Natural killer cell (primary cell): ENCODE results near the gene AKAIN1. TPM values are rescaled to one million over a fixed set of nuclear protein-coding genes. Genes with fewer than 3 reads are reported as not detected.

Source experiments
- ATAC-seq, 3 donors: fragments of 150-1000 bp in 2 of 3; fragments of 200-7000 bp in 1 of 3; cut with Tn5 transposase; 1 replicate in 1 of 3; 2 replicates in 2 of 3; pipeline ENCODE4 v1.10.0; 2021; ENCODE audit warnings: mild to moderate bottlenecking in 2 of 3, moderate library complexity in 2 of 3
- DNase-seq, 2 donors: peaks; one replicate each; pipeline versions ENCODE4 v3.0.0 to v3.0.0-alpha.2; 2013 to 2021; ENCODE audit warnings: mixed read lengths in 1 of 2
- H3K27ac ChIP-seq: one replicate; pipeline ENCODE4 v1.5.1; 2013; ENCODE audit warnings: mild to moderate bottlenecking, low read length
- H3K27me3 ChIP-seq: one replicate; pipeline ENCODE4 v1.6.1; 2013; ENCODE audit warnings: low read length; ENCODE audit not compliant: control insufficient read depth, insufficient read depth
- H3K36me3 ChIP-seq: one replicate; pipeline ENCODE4 v1.6.1; 2013; ENCODE audit warnings: low read length; ENCODE audit not compliant: control insufficient read depth, insufficient read depth
- H3K4me1 ChIP-seq: one replicate; pipeline ENCODE4 v1.6.1; 2013; ENCODE audit warnings: low read length; ENCODE audit not compliant: control insufficient read depth, insufficient read depth
- H3K4me3 ChIP-seq: one replicate; pipeline ENCODE4 v1.5.1; 2013; ENCODE audit warnings: low read length
- H3K9me3 ChIP-seq: one replicate; pipeline ENCODE4 v1.6.1; 2013; ENCODE audit warnings: low read length; ENCODE audit not compliant: control insufficient read depth, insufficient read depth
- H3K27ac Mint-ChIP-seq, 2 donors: one replicate each; pipeline ENCODE4 v1.8.0; 2022; ENCODE audit warnings: mild to moderate bottlenecking in 2 of 2, mixed read lengths in 2 of 2, moderate library complexity in 1 of 2
- H3K27me3 Mint-ChIP-seq, 2 donors: one replicate each; pipeline ENCODE4 v1.8.0; 2022; ENCODE audit warnings: low read depth in 2 of 2, mixed read lengths in 2 of 2
- H3K36me3 Mint-ChIP-seq: one replicate; pipeline ENCODE4 v1.8.0; 2022; ENCODE audit warnings: mixed read lengths
- H3K4me1 Mint-ChIP-seq, 2 donors: one replicate each; pipeline ENCODE4 v1.8.0; 2022; ENCODE audit warnings: mixed read lengths in 2 of 2
- H3K4me3 Mint-ChIP-seq: one replicate; pipeline ENCODE4 v1.8.0; 2022; ENCODE audit warnings: mild to moderate bottlenecking, moderate library complexity, mixed read lengths
- H3K9me3 Mint-ChIP-seq, 2 donors: one replicate each; pipeline ENCODE4 v1.8.0; 2022; ENCODE audit warnings: mixed read lengths in 2 of 2
- CTCF ChIP-seq: fragments of 200-600 bp; IDR thresholded peaks from one replicate; pipeline ENCODE4 v1.8.0; 2022; ENCODE audit warnings: antibody characterized with exemption
- WGBS: methylation state at CpG from one replicate; pipeline ENCODE4 v1.1.7; 2013; ENCODE audit warnings: missing lambda C conversion rate; ENCODE audit not compliant: insufficient coverage; 5-methylcytosine and 5-hydroxymethylcytosine counted together
- intact Hi-C: fragments of 100-400 bp; cut with micrococcal nuclease; formaldehyde crosslinking; loops from one replicate; pipeline ENCODE4 v1.14.2; 2022
- total RNA-seq, 4 donors: library from RNA; stranded (reverse); fragments of 120-200 nt in 1 of 4; gene quantifications; one replicate each; pipeline versions ENCODE4 v1.2.3 to v1.2.4, GENCODE V29; 2013 to 2022

AKAIN1 gene
- total RNA-seq, 3 donors from 2014 or later (not counting 1 experiment from before 2014, with no cell fraction given) = not detected

GRCh38 chr18:5150894-5151293, 46.2 kb downstream of the AKAIN1 start:
- Histone ChIP-seq H3K27me3 (no peaks in the 10 kb centered on the region), H3K36me3 (no peaks in the 10 kb centered on the region), H3K4me1 (no peaks in the 10 kb centered on the region), H3K4me3 (no peak overlapping the region), H3K9me3 (no peaks in the 10 kb centered on the region), H3K27ac (no peak overlapping the region)
- no peak overlapping the region for H3K4me3 Mint-ChIP-seq
- no peaks in the 10 kb centered on the region for H3K27me3 Mint-ChIP-seq
- H3K4me1 Mint-ChIP-seq = no peaks in the 10 kb centered on the region
- H3K9me3 Mint-ChIP-seq = peaks cover 2 to 5% of the 10 kb centered on the region in 2 donors
- no peak for ATAC-seq
- DNase-seq = no peak
- intact Hi-C loops = no loop called here
- WGBS = 91% methylated on average over 1 of the region's 1 CpG
- H3K36me3 Mint-ChIP-seq = no peaks in the 10 kb centered on the region
- TF ChIP-seq CTCF = no peak
- no peak overlapping the region for H3K27ac Mint-ChIP-seq

- no peak overlapping the region for H3K4me3 Mint-ChIP-seq
- ATAC-seq (no peak), DNase-seq (no peak)
- peaks cover 2 to 3% of the 10 kb centered on the region in 2 donors for H3K9me3 Mint-ChIP-seq
- H3K27me3 ChIP-seq = no peaks in the 10 kb centered on the region
- no peaks in the 10 kb centered on the region for H3K36me3 ChIP-seq
- no peaks in the 10 kb centered on the region for H3K27me3 Mint-ChIP-seq
- no peak for TF ChIP-seq CTCF
- no peaks in the 10 kb centered on the region for H3K9me3 ChIP-seq
- no peaks in the 10 kb centered on the region for H3K4me1 Mint-ChIP-seq
- H3K4me3 ChIP-seq = no peak overlapping the region
- H3K27ac ChIP-seq = no peak overlapping the region
- H3K4me1 ChIP-seq = no peaks in the 10 kb centered on the region
- no peaks in the 10 kb centered on the region for H3K36me3 Mint-ChIP-seq
- WGBS = 69% methylated on average over 4 of the region's 4 CpGs
- intact Hi-C loops = no loop called here
- H3K27ac Mint-ChIP-seq = no peak overlapping the region
Observed at GRCh38 chr18:5146093-5146492, 51.0 kb downstream of the AKAIN1 start.

GRCh38 chr18:5145168-5145825, 51.8 kb downstream of the AKAIN1 start:
- H3K4me3 Mint-ChIP-seq = no peak overlapping the region
- H3K27ac Mint-ChIP-seq = no peak overlapping the region
- H3K27me3 Mint-ChIP-seq = no peaks in the 10 kb centered on the region
- intact Hi-C loops = no loop called here
- H3K36me3 Mint-ChIP-seq = no peaks in the 10 kb centered on the region
- peaks cover 0 to 3% of the 10 kb centered on the region in 2 donors for H3K9me3 Mint-ChIP-seq
- Histone ChIP-seq H3K36me3 (no peaks in the 10 kb centered on the region), H3K4me1 (no peaks in the 10 kb centered on the region), H3K4me3 (no peak overlapping the region), H3K27ac (no peak overlapping the region), H3K27me3 (no peaks in the 10 kb centered on the region), H3K9me3 (no peaks in the 10 kb centered on the region)
- 90% methylated on average over 10 of the region's 10 CpGs for WGBS
- ATAC-seq (no peak), DNase-seq (no peak)
- TF ChIP-seq CTCF = no peak
- no peaks in the 10 kb centered on the region for H3K4me1 Mint-ChIP-seq

GRCh38 chr18:5144629-5145028, 52.4 kb downstream of the AKAIN1 start:
- no peaks in the 10 kb centered on the region for H3K4me1 Mint-ChIP-seq
- Histone ChIP-seq H3K9me3 (no peaks in the 10 kb centered on the region), H3K27me3 (no peaks in the 10 kb centered on the region), H3K36me3 (no peaks in the 10 kb centered on the region), H3K27ac (no peak overlapping the region), H3K4me1 (no peaks in the 10 kb centered on the region), H3K4me3 (no peak overlapping the region)
- no peak for ATAC-seq
- H3K27me3 Mint-ChIP-seq = no peaks in the 10 kb centered on the region
- no peak overlapping the region for H3K27ac Mint-ChIP-seq
- H3K36me3 Mint-ChIP-seq = no peaks in the 10 kb centered on the region
- DNase-seq = no peak
- WGBS = 100% methylated on average over 1 of the region's 1 CpG
- no peak overlapping the region for H3K4me3 Mint-ChIP-seq
- no peak for TF ChIP-seq CTCF
- intact Hi-C loops = no loop called here
- H3K9me3 Mint-ChIP-seq = peaks cover 0 to 3% of the 10 kb centered on the region in 2 donors
